GM18519 (cell line): ENCODE results near the gene GFRA1.

ENCODE experiments used
- ATAC-seq: cut with Tn5 transposase; IDR thresholded peaks from one replicate; pipeline ENCODE4 v1.9.1; 2021; ENCODE audit warnings: mild to moderate bottlenecking, moderate library complexity; ENCODE audit not compliant: unreplicated experiment, low FRiP score

The GFRA1 gene

DNA sequence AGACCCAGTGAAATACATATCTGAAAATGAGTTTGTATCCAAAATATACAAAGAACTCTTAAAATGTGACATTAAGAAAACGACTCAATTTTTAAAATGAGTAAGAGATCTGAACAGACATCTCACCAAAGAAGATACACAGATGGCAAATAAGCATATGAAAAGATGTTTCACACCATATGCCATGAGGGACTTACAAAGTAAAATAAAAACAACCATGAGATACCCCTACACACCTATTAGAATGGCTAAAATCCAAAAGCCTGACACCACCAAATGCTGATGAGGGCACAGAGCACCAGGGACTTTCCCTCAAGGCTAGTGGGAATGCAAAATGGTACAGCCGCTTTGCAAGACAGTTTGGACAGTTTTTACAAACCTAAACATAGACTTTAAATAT is 27.9 kb downstream of the GFRA1 start:
- ATAC-seq = no peak

DNA sequence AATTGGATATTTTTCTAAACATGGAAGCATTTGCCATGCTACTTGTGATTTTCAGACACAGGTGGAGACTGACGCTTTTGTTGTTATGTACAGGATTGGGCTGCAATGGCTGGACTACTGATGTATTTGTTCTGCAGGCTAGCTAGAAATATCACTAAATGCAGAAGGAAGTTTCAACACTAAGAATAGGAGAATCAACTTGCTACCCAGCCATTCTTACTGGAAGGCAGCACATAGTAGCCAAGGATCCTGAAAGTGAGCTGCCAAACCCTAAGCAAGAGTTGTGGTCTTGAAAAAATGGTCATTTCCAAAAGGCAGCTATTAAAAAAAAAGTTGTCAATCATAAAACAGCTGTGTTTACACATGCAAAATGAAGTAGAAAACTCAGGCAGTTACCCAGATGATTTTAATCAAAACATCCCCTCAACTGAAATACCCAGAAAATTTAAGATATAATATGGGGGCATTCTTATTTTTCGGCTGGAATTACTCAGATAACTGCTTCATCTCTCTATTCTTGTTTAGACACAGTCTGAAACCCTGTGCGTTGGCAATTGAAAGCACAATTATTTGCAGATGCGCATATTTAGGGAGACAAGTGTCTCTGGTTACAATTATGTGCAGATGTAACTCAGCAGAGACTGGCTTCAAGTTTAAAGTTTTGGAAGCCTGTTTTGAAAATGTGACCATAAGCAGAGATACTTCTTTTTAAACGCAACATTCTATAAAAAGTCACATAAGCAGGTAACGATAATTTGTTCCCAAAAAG is 31.2 kb downstream of the GFRA1 start:
- no peak for ATAC-seq

DNA sequence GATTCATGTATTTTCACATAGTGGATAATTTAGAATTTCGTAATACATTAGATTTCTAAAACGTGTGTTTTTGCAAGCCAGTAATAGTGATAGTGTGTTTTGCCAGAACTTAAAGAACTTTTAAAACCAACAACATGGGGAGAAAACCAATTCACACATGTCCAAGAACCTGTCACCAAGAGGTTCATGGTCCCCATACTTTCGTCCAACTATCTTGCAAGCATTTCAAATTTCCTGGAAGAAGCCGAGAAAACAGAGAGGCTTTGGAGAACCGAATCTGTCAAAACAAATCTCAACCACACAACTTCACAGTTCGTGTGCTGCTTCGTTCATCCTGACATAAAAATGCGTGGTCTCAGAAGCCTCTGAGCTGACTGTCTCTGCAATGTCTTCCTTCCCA is 31.9 kb downstream of the GFRA1 start:
- no peak for ATAC-seq

GRCh38 chr10:116240157-116240950 is 32.7 kb downstream of the GFRA1 start:
- no peak for ATAC-seq

DNA sequence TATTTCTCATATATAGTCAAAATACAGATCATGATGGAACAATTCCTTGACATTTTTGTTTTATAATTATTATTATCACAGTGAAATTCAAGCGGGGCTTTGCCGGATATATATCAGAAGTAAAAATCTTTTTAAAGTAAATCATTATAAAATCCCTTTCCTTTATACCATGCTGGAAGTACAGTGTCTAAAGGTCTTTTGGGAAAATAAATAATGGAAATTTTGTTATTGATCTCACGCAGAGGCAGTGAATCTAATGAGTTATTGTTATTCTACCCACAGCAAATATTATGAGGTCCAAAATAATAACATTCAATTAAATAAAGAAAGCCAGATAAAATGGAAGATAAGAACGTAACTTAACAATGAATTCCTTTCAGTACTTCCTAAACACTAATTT is 33.8 kb downstream of the GFRA1 start:
- no peak for ATAC-seq

- ATAC-seq = no peak
Measured at GRCh38 chr10:116237970-116238369, 35.0 kb downstream of the GFRA1 start.

DNA sequence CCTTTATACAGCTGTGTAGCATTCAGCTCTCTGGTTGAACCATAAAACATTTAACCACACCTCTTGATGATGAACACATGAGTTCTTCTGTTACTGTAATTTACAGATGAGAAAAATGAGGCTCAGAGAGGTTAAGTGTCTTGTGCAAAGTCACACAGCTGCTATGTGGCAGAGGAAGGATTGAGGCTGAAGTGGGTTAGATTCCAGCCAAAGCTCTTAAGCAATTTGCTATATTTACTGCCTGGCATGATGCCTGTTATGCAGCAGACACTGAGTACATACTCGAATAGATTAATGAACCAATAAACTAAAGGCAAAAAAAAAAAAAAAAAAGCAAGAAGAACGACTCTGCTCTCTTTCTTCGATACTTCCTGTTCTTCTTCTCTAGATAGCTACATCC is 35.7 kb downstream of the GFRA1 start:
- no peak for ATAC-seq

GRCh38 chr10:116233230-116233629 is 39.8 kb downstream of the GFRA1 start:
- ATAC-seq = no peak

- no peak for ATAC-seq
Measured at GRCh38 chr10:116232613-116233012, 40.4 kb downstream of the GFRA1 start.

GRCh38 chr10:116226766-116227165 is 46.2 kb downstream of the GFRA1 start:
- ATAC-seq = no peak

DNA sequence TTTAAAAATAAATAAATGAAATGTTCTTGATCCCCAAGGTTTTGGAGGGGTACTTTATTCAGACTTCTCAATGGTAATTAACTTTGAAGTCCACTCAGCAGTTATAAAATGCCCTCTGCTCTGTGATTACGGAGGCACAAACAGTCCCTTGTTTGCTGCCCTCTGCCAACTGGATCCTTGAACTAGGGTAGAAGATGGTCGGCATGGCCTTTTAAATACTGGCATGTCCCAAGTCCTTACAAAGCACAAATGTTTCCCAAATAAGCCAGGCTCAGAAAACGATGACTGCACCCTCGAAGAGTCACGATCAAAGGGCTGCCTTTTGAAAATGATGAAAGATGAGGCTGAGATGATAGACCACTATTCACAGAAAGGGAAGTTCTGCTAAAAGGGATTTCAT is 47.0 kb downstream of the GFRA1 start:
- ATAC-seq = no peak

DNA sequence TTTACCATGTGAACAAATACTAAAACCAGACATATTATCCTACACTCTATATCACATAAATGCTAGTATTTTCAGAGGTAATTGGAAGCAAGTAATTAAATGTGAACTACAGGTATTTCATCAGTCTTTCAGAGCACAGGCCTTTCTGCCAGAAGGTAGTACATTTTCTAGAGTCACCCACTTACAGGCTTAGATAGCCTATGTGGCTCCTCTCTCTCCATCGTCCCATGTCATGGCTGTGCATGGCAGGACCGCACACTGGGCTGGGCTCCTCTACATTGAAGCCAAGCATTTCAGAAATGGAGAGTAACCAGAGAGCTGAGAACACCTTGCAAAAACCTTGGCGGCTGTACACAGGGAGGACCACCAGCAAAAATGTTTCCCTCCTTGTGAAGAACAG is 49.7 kb downstream of the GFRA1 start:
- ATAC-seq = no peak

GRCh38 chr10:116221053-116221452 is 52.0 kb downstream of the GFRA1 start:
- ATAC-seq = no peak

DNA sequence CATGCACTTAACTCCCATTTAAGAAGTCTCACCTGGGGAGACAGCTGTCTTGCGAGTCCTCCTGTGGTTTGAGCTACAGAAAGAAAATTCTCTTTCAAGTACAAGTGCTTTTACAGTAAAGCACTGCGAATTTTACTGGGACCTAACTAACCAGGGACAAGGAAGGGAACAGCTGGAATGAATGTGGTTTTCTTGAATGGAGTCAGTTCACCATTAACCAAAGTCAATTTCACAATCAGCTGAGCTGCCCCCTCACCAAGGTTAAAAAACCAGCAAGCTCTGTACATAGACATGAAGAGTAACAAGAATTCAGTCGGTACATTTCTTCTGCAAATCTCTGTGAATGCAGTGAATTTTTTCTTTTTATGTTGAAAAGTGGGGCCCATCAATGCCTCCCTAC is 56.3 kb downstream of the GFRA1 start:
- ATAC-seq = no peak

DNA sequence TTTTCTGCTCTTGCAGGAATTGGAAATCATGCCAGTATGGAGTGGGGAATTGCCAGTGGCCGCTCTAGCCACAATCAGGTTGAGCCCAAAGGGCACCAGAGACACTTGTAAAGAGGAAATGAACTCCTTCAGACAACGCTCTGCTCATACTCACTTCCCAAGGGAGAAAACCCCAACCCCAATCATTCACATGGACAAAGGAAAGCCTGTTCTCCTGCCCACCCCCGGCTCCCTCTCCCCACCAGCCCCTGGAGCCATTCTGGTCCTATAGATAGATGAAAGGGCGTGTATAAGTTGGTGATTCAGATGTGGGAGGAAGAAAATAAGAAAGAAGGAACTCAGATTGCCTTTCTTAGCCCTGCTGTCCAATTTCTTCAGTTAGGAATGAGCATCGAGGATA is 57.4 kb downstream of the GFRA1 start:
- ATAC-seq = no peak

DNA sequence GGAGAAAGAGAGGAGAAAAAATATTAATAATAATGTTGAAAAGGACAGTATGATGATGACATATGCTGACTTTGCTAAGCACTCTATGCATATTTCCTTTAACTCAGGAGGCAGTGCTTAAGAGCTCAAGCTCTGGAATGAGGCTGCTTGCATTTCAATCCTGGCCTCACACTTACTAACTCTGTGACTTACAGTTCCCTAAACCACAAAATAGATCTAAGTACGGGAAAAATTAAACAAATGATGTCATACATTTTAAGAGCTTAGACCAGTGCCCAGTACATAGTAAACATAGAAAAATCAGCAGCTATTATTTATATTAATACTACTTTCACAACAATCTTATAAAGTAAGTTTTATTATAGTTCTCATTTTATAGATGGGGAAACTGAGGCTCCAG is 61.3 kb downstream of the GFRA1 start:
- ATAC-seq = no peak

DNA sequence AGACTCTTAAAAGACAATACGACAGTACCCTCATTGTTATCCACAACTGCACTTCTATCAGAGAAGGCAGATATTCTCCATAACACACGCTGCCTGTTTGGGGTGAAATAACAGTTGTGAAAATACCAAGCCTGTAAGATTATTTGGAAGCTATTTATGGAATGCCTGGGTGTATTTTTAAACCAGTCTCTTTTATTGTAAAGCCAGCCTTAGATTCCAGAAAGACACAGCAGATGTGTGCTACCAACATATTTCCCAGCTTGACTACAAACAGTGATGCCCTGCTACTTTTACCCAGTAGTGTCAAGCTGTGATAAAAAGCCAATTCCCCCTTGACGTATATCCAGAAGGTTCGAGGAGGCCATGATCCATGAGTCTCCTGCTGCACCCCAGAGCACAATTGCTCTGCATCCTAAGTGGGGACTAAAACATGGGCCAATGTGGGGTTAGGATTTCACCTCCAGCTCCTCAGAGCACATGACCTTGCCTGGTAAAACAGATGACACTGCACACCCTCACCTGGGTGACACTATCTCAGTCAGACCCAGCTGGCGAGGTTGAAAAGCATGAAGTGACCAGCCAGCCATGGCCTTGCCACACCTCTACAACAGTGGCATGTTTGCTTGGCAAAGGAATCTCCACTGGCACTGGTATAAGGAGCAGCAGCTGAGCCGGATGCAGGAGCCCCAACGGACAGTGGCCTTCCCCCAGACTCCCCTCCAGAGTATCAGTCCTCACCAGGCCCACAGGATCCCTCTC is 62.2 kb downstream of the GFRA1 start:
- ATAC-seq = no peak

- no peak for ATAC-seq
Measured at GRCh38 chr10:116209781-116210180, 63.2 kb downstream of the GFRA1 start.

GRCh38 chr10:116208956-116209567 is 63.9 kb downstream of the GFRA1 start:
- no peak for ATAC-seq

DNA sequence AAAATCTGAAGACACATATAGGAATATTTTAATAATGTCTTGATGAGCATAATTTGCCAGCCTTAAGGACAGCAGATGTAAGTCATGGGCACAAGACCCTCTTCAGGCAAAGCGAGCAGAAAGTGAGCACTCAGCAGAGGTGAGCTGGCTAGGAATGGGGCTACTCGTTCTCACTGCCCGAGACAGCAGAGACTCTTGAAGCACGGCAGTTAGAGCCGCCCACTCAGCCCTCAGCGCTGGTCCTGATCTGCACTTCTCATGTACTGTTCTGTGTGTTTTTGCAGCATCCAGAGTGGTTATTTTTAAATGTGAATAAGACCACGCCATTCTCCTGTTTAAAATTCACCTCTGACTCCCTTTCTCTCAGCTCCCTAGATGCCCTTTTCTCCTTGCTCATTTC is 65.3 kb downstream of the GFRA1 start:
- ATAC-seq = no peak

GRCh38 chr10:116203661-116204060 is 69.3 kb downstream of the GFRA1 start:
- no peak for ATAC-seq
